ENCODE measurements around the gene PLEKHA5.
"Not testable (repeated sequence)": the region's sequence is repeated elsewhere in the genome, so short reads cannot be mapped to it uniquely, and the experiment has no call there.

PLEKHA5 gene

GRCh38 chr12:19129486-19130223, at the start of gene PLEKHA5:
Gene PLEKHA5 (plus strand): TSS chr12:19129733. CDS start chr12:19129800, 67 bp downstream.
- FAIRE-seq: no peak

GRCh38 chr12:19080918-19081317, 48.6 kb upstream of the PLEKHA5 start:
- FAIRE-seq: no peak

- FAIRE-seq: no peak
Measured at GRCh38 chr12:19082365-19082911, 47.1 kb upstream of the PLEKHA5 start.

- no peak for FAIRE-seq
Measured at GRCh38 chr12:19084547-19084946, 45.0 kb upstream of the PLEKHA5 start.

GRCh38 chr12:19085090-19085489, 44.4 kb upstream of the PLEKHA5 start:
- FAIRE-seq: no peak

GRCh38 chr12:19088606-19089005, 40.9 kb upstream of the PLEKHA5 start:
- no peak for FAIRE-seq

- FAIRE-seq: not testable (repeated sequence)
Measured at GRCh38 chr12:19092482-19092881, 37.1 kb upstream of the PLEKHA5 start.

GRCh38 chr12:19093218-19093617, 36.3 kb upstream of the PLEKHA5 start:
- FAIRE-seq: no peak

- no peak for FAIRE-seq
Measured at GRCh38 chr12:19095331-19095730, 34.2 kb upstream of the PLEKHA5 start.

- FAIRE-seq: no peak
Measured at GRCh38 chr12:19095756-19096480, 33.6 kb upstream of the PLEKHA5 start.

- FAIRE-seq: no peak
Measured at GRCh38 chr12:19105463-19105862, 24.1 kb upstream of the PLEKHA5 start.

GRCh38 chr12:19107750-19108149, 21.8 kb upstream of the PLEKHA5 start:
- FAIRE-seq: no peak

GRCh38 chr12:19110221-19110940, 19.2 kb upstream of the PLEKHA5 start:
- no peak for FAIRE-seq

- no peak for FAIRE-seq
Measured at GRCh38 chr12:19113464-19113863, 16.1 kb upstream of the PLEKHA5 start.

GRCh38 chr12:19115285-19115684, 14.2 kb upstream of the PLEKHA5 start:
- no peak for FAIRE-seq

- no peak for FAIRE-seq
Measured at GRCh38 chr12:19119440-19119839, 10.1 kb upstream of the PLEKHA5 start.

- FAIRE-seq: no peak
Measured at GRCh38 chr12:19120795-19121194, 8.7 kb upstream of the PLEKHA5 start.

- FAIRE-seq: no peak
Measured at GRCh38 chr12:19121449-19122018, 8.0 kb upstream of the PLEKHA5 start.

- no peak for FAIRE-seq
Measured at GRCh38 chr12:19125325-19125724, 4.2 kb upstream of the PLEKHA5 start.

GRCh38 chr12:19127270-19127669, 2.3 kb upstream of the PLEKHA5 start:
- no peak for FAIRE-seq

- no peak for FAIRE-seq
Measured at GRCh38 chr12:19128485-19128884, 1.0 kb upstream of the PLEKHA5 start.

GRCh38 chr12:19129122-19129485, 429 bp upstream of the PLEKHA5 start:
- FAIRE-seq: no peak

Measured in TTC549 (cell line).